Karpas-422 (cell line): Measurements from ENCODE around the gene GALNT18. TPM values are rescaled to one million over a fixed set of nuclear protein-coding genes. Genes with fewer than 3 reads are reported as not detected.

ENCODE experiments used
- DNase-seq: peaks from one replicate; pipeline ENCODE4 v3.0.0-alpha.2; 2015
- H2AFZ ChIP-seq: fragments of 200-600 bp; sonication (generic); 2 replicates; pipeline ENCODE4 v1.6.1; 2014; ENCODE audit warnings: antibody characterized with exemption, low read length, mixed read lengths
- H3K27ac ChIP-seq: fragments of 200-600 bp; sonication (generic); 2 replicates; pipeline ENCODE4 v1.5.1; 2014; ENCODE audit warnings: mild to moderate bottlenecking, low read length, moderate library complexity
- H3K27me3 ChIP-seq: fragments of 200-600 bp; sonication (generic); 2 replicates; pipeline ENCODE4 v1.6.1; 2014; ENCODE audit warnings: low read length, mixed read lengths
- H3K36me3 ChIP-seq: fragments of 200-600 bp; sonication (generic); 2 replicates; pipeline ENCODE4 v1.6.1; 2014; ENCODE audit warnings: low read length, mixed read lengths; ENCODE audit not compliant: insufficient read depth
- H3K4me1 ChIP-seq: fragments of 200-600 bp; sonication (generic); 2 replicates; pipeline ENCODE4 v1.6.1; 2014; ENCODE audit warnings: mild to moderate bottlenecking, low read length, mixed read lengths
- H3K4me2 ChIP-seq: fragments of 200-600 bp; sonication (generic); 2 replicates; pipeline ENCODE4 v1.6.1; 2014; ENCODE audit warnings: low read length, low read depth, mild to moderate bottlenecking; ENCODE audit not compliant: poor library complexity, severe bottlenecking
- H3K4me3 ChIP-seq: fragments of 200-600 bp; sonication (generic); 2 replicates; pipeline ENCODE4 v1.5.1; 2014; ENCODE audit warnings: mild to moderate bottlenecking, antibody characterized with exemption, low read length, mixed read lengths
- H3K79me2 ChIP-seq: fragments of 200-600 bp; sonication (generic); 2 replicates; pipeline ENCODE4 v1.6.1; 2014; ENCODE audit warnings: mild to moderate bottlenecking, low read length, mixed read lengths
- H3K9ac ChIP-seq: fragments of 200-600 bp; sonication (generic); 2 replicates; pipeline ENCODE4 v1.6.0; 2014; ENCODE audit warnings: low read length
- H3K9me2 ChIP-seq: fragments of 200-600 bp; sonication (generic), shearing (Covaris generic); replicated peaks from 2 replicates; pipeline ENCODE4 v1.6.0; 2014; ENCODE audit warnings: mild to moderate bottlenecking, low read length, moderate library complexity; ENCODE audit not compliant: insufficient read depth
- H3K9me3 ChIP-seq: fragments of 300-700, 200-600 bp; sonication (generic); 2 replicates; pipeline ENCODE4 v1.6.1; 2014; ENCODE audit warnings: low read length, mixed read lengths
- H4K20me1 ChIP-seq: fragments of 200-600 bp; sonication (generic); 2 replicates; pipeline ENCODE4 v1.6.1; 2014; ENCODE audit warnings: mild to moderate bottlenecking, antibody characterized with exemption, low read length, low read depth; ENCODE audit not compliant: insufficient read depth
- total RNA-seq: library from RNA; depleted of rRNA; stranded (reverse); fragments of >200 nt; shearing (Covaris generic); gene quantifications from 2 replicates; pipeline ENCODE4 v1.2.3, GENCODE V29; 2014; ENCODE audit warnings: low replicate concordance; rRNA removed

GALNT18 gene
- not detected in 2 replicates for total RNA-seq

DNA sequence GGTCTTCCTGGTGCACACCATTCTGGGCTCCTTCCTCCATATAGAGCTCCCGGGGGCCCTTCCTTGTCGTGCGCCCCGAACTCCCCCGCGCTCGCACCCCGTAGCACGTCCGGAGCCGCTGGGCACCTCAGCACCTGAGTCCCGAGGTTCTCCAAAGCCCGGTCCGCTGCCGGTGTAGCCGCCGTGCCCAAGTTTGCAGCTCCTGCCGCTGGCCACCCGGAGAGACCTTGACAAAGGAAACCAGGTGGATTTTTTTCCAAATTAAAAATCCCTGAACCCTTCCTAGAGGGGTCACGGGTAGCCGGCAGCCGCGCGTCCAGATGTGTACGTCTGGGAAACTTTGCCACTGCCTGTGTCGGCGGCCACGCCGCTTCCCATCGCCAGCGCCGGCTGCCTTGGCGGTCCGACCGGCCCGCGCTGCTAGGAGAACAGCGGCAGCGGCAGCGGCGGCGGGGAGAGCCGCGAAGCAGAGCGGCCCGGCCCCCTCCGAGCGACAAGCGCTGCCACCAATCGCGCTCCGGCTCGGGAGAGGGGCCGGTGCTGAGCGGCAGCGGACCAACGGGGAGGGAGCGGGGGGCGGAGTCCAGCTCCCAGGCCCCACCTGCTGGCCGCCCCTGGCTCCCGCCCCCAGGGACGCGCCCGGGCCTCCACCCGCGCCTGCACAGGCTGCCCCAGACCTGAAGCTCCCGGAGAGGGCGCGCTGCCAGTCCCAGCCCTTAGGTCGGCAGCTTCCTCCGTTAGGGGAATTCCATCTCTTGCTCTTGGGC lies at the start of gene GALNT18:
GALNT18 (minus strand) TSS at position 433 of the 767 bp plus-strand sequence.
- no peaks in the 10 kb centered on the region for H3K9me2 ChIP-seq
- no peak within 1 kb of the TSS for H2AFZ ChIP-seq
- H3K9ac ChIP-seq, result no peak within 1 kb of the TSS
- H3K4me1 ChIP-seq, result peaks cover 5% of the 10 kb centered on the region
- H4K20me1 ChIP-seq, result no peaks in the 10 kb centered on the region
- H3K4me3 ChIP-seq, result peak within 1 kb of the TSS; percentile 42; the same call in 1 of the 2 replicates
- no peaks in the 10 kb centered on the region for H3K36me3 ChIP-seq
- H3K27ac ChIP-seq, result no peak within 1 kb of the TSS
- H3K79me2 ChIP-seq, result no peaks in the 10 kb centered on the region
- H3K9me3 ChIP-seq, result no peaks in the 10 kb centered on the region
- no peaks in the 10 kb centered on the region for H3K27me3 ChIP-seq
- DNase-seq, result peak; percentile 95
- H3K4me2 ChIP-seq, result peak within 1 kb of the TSS; percentile 56

DNA sequence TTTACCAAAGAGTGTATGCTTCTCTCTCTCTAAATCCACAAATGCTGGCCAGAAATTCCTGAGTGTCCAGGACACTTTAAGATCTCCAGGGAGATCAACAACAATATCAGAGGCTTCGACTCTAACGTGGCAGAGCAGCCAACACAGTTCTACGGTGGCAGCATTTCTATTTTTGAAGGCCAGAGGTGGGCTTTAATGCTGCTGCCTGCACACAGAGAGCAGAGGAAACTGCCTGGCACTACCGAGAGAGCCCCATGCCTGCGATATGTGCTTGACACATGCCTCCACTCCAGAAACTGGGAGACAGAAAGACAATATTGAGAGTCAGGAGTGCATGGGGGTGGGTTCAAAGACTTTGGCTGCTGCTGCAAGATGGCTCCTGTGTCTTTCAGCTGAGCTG lies 48.8 kb upstream of the GALNT18 start:
- H3K4me1 ChIP-seq, result no peaks in the 10 kb centered on the region
- H3K9me2 ChIP-seq, result no peaks in the 10 kb centered on the region
- DNase-seq, result no peak
- no peak overlapping the region for H3K4me2 ChIP-seq
- no peaks in the 10 kb centered on the region for H3K9me3 ChIP-seq
- peaks cover 6% of the 10 kb centered on the region; the same call in 1 of the 2 replicates for H4K20me1 ChIP-seq
- no peaks in the 10 kb centered on the region for H3K79me2 ChIP-seq
- no peak overlapping the region for H3K9ac ChIP-seq
- no peak overlapping the region for H3K27ac ChIP-seq
- H3K4me3 ChIP-seq, result no peak overlapping the region
- no peaks in the 10 kb centered on the region for H3K27me3 ChIP-seq
- no peaks in the 10 kb centered on the region for H3K36me3 ChIP-seq
- no peak overlapping the region for H2AFZ ChIP-seq

DNA sequence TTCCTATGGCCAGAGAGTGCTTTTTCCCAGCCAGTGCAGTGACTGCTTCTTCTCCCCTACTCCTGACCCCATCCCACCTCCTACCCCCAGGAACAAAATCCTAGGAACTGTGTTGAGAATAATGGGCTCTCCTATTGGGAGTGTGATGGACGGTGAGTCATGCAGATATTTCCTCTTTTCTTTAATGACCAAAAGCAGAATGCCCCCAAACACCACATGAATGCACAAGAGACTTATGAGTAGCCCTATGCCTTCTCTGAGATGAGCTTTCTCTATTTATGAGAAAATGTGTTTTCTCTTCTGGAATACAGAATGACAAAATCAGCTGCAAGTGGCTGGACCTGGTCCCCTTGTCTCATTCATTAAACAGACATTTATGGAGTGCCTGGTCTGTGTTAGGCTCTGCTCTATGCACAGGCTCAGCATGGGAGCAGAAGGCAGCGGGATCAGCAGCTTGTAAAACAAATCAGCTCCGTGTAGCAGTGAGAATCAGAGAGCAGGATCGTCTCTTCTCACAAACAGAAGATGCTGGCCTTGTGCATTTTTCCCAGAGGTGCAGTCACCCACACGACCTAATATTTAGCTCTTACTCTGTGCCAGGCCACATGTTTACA lies 47.5 kb upstream of the GALNT18 start:
- Histone ChIP-seq H3K36me3 (no peaks in the 10 kb centered on the region), H4K20me1 (peaks cover 6% of the 10 kb centered on the region; the same call in 1 of the 2 replicates), H3K79me2 (no peaks in the 10 kb centered on the region), H3K9me3 (no peaks in the 10 kb centered on the region), H3K4me3 (no peak overlapping the region), H2AFZ (no peak overlapping the region), H3K9me2 (no peaks in the 10 kb centered on the region), H3K27me3 (no peaks in the 10 kb centered on the region), H3K9ac (no peak overlapping the region), H3K4me1 (no peaks in the 10 kb centered on the region), H3K27ac (no peak overlapping the region), H3K4me2 (no peak overlapping the region)
- DNase-seq, result no peak

DNA sequence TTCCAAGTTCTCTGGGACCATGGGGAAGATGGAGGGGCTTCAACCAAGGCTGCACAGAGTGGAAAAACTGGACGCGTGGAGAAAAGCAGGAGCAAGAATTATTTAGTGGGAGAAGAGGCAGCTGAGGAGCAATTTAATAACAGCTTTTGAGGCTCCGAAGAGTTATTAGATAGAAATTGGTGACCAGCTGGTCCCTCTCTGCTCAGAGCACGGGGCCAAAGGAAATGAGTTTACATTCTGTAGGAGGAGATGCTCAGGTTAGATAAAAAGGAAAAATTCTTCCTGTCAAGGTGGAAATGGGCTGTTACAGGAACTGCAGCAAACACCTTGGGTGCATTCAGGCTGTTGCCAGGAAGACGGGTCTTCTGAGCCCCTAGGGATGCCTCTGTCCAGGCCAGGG lies 47.0 kb upstream of the GALNT18 start:
- Histone ChIP-seq H3K4me3 (no peak overlapping the region), H3K9me3 (no peaks in the 10 kb centered on the region), H3K4me2 (no peak overlapping the region), H3K9me2 (no peaks in the 10 kb centered on the region), H3K9ac (no peak overlapping the region), H3K27me3 (no peaks in the 10 kb centered on the region), H3K27ac (no peak overlapping the region), H2AFZ (no peak overlapping the region), H3K36me3 (no peaks in the 10 kb centered on the region), H3K4me1 (no peaks in the 10 kb centered on the region), H4K20me1 (peaks cover 6% of the 10 kb centered on the region; the same call in 1 of the 2 replicates), H3K79me2 (no peaks in the 10 kb centered on the region)
- DNase-seq, result no peak

DNA sequence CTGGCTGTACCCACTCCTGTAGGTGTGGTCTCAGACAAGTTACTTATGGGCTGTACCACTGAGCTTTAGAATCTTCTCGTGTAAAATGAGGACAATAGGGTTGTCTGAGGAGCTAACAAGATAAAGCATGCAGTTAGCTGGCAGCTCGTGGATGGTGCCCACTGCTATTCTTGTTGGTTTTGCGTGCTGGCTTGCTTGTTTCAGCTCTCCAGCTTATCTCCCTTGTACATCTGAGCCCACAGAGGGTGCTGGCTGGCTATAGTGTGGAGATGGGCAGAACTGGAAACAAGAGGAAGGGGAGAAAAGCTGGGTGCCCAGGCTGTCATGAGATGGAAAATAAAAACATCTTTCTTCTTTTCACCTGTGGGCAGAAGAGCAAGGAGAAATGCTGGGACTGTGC lies 46.5 kb upstream of the GALNT18 start:
- H3K4me2 ChIP-seq, result no peak overlapping the region
- H2AFZ ChIP-seq, result no peak overlapping the region
- peaks cover 5% of the 10 kb centered on the region; the same call in 1 of the 2 replicates for H4K20me1 ChIP-seq
- H3K9ac ChIP-seq, result no peak overlapping the region
- H3K9me2 ChIP-seq, result no peaks in the 10 kb centered on the region
- no peaks in the 10 kb centered on the region for H3K79me2 ChIP-seq
- DNase-seq, result no peak
- H3K4me3 ChIP-seq, result no peak overlapping the region
- H3K27me3 ChIP-seq, result no peaks in the 10 kb centered on the region
- H3K9me3 ChIP-seq, result no peaks in the 10 kb centered on the region
- H3K36me3 ChIP-seq, result no peaks in the 10 kb centered on the region
- H3K27ac ChIP-seq, result no peak overlapping the region
- no peaks in the 10 kb centered on the region for H3K4me1 ChIP-seq

DNA sequence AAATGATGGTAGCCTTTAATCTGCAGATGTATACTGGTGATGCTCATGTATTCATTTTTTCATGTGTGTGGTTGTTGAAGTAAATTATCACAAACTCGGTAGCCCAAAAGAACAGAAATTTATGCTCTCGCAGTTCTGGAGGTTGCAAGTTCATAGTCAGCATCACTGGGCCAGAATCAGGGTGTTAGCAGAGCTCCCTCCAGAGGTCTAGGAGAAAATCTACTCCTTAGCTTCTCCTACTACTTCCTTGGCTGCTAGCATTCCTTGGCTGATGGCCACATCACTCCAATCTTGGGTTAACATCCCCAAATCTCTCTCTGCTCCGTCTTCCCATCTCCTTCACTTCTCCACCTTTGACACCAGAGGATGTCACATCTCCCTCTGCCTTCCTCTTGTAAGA lies 45.3 kb upstream of the GALNT18 start:
- no peak overlapping the region for H3K9ac ChIP-seq
- peak; percentile 45 for DNase-seq
- H3K27ac ChIP-seq, result no peak overlapping the region

DNA sequence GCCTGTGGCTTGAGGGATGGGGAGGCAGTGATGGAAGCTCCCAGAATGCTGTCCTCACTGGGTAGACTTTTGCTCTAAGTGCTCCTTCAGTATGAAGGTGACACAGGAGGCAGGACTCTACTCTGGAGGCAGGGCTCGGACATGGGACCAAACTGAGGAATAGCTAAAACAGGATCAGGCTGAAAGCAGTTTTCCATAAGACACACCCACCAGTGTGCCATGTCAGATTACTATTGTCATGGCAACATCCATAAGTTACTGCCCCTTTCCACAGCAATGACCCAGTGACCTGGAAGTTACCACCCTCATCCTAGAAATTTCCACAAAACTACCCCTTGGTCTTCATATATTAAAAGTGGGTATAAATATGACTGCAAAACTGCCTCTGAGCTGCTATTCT lies 43.6 kb upstream of the GALNT18 start:
- Histone ChIP-seq H4K20me1 (no peaks in the 10 kb centered on the region), H3K4me3 (no peak overlapping the region), H3K9me3 (no peaks in the 10 kb centered on the region), H3K27ac (no peak overlapping the region), H2AFZ (no peak overlapping the region), H3K9me2 (no peaks in the 10 kb centered on the region), H3K36me3 (no peaks in the 10 kb centered on the region), H3K4me2 (no peak overlapping the region), H3K79me2 (no peaks in the 10 kb centered on the region), H3K27me3 (no peaks in the 10 kb centered on the region), H3K9ac (no peak overlapping the region), H3K4me1 (no peaks in the 10 kb centered on the region)
- no peak for DNase-seq

More for the DNA sequence above, 45.3 kb upstream of the GALNT18 start:
- Histone ChIP-seq H3K9me3 (no peaks in the 10 kb centered on the region), H4K20me1 (0 out of 2 replicates have a peak, but pooled peaks cover 3% of the 10 kb centered on the region), H3K4me1 (no peaks in the 10 kb centered on the region), H3K79me2 (no peaks in the 10 kb centered on the region), H3K27me3 (no peaks in the 10 kb centered on the region), H3K36me3 (no peaks in the 10 kb centered on the region), H3K9me2 (no peaks in the 10 kb centered on the region), H2AFZ (no peak overlapping the region), H3K4me2 (no peak overlapping the region), H3K4me3 (no peak overlapping the region)

DNA sequence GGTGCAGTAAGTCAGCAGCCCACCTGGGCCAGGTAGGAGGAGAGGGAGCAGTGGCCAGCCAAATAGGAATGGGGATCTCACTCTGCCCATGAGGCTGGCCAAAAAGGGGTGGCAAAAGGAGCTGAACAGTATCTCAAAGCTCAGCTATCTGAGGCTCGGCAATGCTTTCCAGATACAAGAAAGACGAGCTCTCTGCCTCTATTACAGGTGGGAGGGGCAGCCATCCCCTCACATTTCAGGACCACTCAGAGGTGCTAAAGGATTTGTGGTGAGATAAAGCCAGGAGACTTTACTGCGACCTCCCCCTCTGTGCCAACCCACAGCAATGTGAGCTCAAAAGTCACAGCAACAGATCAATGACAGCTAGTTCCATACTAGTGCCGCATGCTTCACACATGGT lies 42.1 kb upstream of the GALNT18 start:
- no peaks in the 10 kb centered on the region for H4K20me1 ChIP-seq
- no peak overlapping the region for H3K4me3 ChIP-seq
- no peaks in the 10 kb centered on the region for H3K4me1 ChIP-seq
- H3K9ac ChIP-seq, result no peak overlapping the region
- no peak overlapping the region for H2AFZ ChIP-seq
- H3K79me2 ChIP-seq, result no peaks in the 10 kb centered on the region
- DNase-seq, result no peak
- no peak overlapping the region for H3K27ac ChIP-seq
- no peaks in the 10 kb centered on the region for H3K9me3 ChIP-seq
- no peaks in the 10 kb centered on the region for H3K9me2 ChIP-seq
- no peaks in the 10 kb centered on the region for H3K27me3 ChIP-seq
- H3K4me2 ChIP-seq, result no peak overlapping the region
- no peaks in the 10 kb centered on the region for H3K36me3 ChIP-seq
